GM20000 (cell line): ENCODE measurements around the gene PRRG2.

Experiments used
- DNase-seq: peaks from one replicate; pipeline ENCODE4 v3.0.0; 2012; ENCODE audit warnings: low spot score
- TF ChIP-seq, protein P1 (sequence below): IDR thresholded peaks from 2 replicates; pipeline ENCODE4 v1.5.1; 2012; ENCODE audit warnings: mild to moderate bottlenecking, control low read depth; ENCODE audit errors: extremely low read depth, missing control alignments

PRRG2 gene

DNA sequence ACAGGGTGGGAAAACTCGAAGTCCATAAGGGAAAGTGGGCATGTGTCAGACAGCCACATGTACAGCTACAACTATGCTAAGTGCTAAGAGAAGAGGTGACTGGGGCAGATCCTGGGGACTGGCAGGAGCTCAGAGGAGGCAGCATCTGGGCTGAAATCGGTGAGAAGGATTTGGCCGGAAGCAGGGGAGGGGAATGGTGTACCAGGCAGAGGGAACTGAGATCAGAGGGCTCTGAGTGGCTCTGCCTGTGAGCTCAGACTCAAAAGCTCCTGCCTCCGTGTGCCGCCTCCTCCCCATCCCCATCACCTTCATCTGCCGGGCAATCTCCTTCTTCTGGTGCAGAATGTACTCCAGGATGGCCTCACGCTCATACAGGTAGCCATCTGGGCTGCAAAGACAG lies 22.5 kb upstream of the PRRG2 start:
- no peak for DNase-seq
- TF ChIP-seq, protein P1, sequence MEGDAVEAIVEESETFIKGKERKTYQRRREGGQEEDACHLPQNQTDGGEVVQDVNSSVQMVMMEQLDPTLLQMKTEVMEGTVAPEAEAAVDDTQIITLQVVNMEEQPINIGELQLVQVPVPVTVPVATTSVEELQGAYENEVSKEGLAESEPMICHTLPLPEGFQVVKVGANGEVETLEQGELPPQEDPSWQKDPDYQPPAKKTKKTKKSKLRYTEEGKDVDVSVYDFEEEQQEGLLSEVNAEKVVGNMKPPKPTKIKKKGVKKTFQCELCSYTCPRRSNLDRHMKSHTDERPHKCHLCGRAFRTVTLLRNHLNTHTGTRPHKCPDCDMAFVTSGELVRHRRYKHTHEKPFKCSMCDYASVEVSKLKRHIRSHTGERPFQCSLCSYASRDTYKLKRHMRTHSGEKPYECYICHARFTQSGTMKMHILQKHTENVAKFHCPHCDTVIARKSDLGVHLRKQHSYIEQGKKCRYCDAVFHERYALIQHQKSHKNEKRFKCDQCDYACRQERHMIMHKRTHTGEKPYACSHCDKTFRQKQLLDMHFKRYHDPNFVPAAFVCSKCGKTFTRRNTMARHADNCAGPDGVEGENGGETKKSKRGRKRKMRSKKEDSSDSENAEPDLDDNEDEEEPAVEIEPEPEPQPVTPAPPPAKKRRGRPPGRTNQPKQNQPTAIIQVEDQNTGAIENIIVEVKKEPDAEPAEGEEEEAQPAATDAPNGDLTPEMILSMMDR, result no peak

DNA sequence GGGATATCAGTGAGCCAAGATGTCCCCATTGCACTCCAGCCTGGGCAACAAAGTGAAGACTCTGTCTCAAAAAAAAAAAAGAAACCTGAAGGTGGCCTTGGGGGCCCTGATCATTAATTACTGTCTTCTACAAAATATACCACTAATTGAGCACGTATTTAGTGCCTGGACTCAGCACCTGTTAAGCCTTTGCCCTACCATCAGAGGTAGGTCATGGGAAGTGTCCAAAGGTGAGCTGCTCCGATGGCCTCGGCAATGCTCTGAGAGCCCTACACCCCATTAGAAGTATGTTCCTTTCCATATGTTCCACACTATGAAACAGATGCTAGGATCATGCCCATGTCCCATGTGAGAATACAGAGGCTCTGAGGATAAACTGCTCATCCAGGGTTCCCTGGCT lies 21.7 kb upstream of the PRRG2 start:
- TF ChIP-seq, protein P1, result no peak
- DNase-seq, result no peak

DNA sequence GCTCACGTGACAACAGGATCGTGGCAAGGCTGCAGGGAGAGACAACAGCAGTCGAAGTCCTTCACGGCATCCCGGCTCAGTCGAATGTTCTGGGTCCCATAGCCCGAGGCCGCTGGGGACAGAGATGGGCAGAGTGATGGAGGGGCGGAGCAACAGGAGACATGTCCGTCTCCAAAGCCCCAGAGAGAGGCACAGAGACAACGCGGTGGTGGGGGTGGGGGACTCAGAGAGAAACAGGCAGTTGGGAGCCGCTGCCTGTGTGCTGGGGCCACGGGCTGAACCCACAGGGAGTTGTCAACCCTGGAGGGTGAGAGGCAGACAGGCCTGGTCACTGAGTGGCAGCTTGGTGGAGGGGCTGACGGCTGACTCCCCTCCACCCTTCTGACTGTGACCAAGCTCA lies 21.2 kb upstream of the PRRG2 start:
- no peak for DNase-seq
- TF ChIP-seq, protein P1, result no peak

DNA sequence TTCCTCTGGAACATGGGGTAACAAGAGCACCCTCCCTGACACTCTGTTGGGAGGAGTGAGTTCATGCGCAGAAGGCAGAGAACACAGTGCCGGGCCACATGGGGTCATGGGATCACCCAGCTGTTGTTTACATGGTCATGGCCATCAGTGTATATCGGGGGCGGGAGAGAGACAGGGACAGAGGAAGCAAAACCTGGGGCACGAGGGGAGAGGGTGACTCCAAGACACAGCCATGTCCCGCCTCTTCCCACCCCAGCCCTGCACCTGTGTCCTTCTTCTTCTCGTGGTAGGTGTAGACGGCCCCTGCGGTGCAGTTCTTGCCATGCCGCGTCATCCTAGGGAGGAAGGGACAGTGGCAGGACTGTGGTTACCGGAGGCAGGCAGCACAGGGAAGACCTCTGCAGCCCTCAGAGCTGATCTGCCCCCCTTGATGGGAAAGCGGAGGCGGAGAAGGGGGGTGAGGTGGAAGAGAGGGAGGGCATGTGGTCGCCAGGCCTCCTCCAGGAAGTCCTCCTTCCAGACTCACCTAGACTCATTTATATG lies 20.7 kb upstream of the PRRG2 start:
- DNase-seq, result no peak
- TF ChIP-seq, protein P1, result no peak

DNA sequence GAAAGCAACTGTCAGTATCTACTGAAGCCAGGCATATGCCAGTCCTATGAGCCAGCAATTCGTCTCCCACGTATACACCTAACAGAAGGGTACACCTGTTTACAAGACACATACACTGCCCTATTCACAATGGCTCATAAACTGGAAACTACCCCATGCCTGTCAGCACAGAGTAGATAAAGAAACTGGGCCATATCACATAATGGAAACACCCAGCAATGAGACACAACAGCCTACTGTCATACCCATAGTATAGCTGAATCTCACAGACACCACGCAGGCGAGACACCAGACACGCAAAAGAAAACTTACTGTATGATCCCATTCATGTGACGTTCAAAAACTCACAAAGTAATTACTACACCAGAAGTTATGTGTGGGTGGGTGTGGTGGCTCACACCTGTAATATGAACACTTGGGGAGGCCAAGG lies 16.5 kb upstream of the PRRG2 start:
- TF ChIP-seq, protein P1, result no peak
- DNase-seq, result no peak

DNA sequence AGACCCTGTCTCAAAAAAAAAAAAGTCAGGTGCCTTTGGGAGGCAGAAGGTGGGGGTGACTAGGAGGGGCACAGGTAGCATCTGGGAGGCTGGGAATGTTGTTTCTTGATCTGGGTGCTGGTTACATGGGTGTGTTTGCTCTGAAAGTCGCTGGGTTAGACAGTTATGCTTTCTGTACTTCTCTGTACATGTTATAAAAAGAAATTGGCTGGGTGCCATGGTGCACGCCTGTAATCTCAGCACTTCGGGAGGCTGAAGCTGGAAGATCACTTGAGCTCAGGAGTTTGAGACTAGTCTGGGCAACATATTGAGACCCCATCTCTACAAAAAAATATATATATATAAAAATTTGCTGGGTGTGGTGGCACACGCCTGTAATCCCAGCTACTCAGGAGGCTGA lies 15.9 kb upstream of the PRRG2 start:
- DNase-seq, result no peak
- TF ChIP-seq, protein P1, result no peak

DNA sequence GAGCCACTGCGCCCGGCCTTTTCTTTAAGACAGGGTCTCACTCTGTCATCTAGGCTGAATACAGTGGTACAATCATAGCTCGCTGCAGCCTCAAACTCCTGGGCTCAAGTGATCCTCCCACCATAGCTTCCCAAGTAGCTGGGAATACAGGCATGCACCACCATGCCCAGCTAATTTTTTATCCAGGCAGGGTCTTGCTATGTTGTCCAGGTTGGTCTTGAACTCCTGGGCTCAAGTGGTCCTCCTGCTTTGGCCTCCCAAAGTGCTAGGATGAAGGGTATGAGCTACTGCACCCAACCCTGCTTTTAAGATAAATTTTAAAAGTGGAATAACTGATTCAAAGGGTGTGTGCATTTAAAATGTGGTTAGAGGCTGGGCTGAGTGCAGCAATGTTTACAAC lies 14.8 kb upstream of the PRRG2 start:
- TF ChIP-seq, protein P1, result no peak
- no peak for DNase-seq
